HuH-7.5 (cell line): ENCODE results near the gene PLAU.

Source experiments
- DNase-seq: peaks from one replicate; pipeline ENCODE4 v3.0.0; 2011; ENCODE audit warnings: low spot score

PLAU gene

DNA sequence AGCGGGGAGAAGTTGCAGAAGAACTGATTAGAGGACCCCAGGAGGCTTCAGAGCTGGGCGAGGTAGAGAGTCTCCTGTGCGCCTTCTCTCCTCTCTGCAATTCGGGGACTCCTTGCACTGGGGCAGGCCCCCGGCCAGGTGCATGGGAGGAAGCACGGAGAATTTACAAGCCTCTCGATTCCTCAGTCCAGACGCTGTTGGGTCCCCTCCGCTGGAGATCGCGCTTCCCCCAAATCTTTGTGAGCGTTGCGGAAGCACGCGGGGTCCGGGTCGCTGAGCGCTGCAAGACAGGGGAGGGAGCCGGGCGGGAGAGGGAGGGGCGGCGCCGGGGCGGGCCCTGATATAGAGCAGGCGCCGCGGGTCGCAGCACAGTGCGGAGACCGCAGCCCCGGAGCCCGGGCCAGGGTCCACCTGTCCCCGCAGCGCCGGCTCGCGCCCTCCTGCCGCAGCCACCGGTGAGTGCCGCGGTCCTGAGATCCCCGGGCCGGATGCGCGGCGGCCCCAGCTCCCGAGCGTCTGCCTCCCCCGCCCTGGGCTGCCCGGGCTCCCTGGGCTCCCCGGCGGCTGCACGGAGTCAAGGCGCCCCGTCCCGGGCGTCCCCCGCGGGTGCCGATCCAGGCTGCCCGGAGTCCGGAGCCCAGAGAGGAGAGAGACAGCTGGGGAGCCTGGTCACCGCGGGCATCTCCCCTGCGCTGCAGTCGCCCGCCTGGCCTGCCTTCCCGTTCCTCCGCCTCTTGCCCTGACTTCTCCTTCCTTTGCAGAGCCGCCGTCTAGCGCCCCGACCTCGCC lies at the start of gene PLAU:
Gene PLAU (plus strand): TSS at position 369 of the 789 bp plus-strand sequence. CDS start 424 bp downstream, outside the sequence.
- DNase-seq, result no peak

DNA sequence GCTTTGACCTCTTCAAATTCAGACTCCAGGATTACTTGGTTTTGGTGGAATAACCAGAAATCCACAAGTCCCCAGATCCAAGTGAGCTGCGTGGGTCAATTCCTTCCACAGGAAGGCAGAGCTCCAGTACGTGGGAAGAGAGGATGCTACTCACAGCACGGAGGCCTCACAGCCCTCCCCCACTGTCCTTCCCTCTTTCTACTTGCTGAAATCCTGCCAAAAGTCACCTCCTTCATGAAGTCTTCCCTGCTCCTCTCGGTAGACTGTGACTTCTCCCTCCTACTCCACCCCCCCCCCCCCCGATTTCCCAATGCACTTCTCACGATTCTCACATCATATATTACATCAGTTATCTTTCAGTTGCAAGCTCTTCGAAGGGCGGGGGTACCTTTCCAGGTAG lies 48.9 kb upstream of the PLAU start:
- no peak for DNase-seq

DNA sequence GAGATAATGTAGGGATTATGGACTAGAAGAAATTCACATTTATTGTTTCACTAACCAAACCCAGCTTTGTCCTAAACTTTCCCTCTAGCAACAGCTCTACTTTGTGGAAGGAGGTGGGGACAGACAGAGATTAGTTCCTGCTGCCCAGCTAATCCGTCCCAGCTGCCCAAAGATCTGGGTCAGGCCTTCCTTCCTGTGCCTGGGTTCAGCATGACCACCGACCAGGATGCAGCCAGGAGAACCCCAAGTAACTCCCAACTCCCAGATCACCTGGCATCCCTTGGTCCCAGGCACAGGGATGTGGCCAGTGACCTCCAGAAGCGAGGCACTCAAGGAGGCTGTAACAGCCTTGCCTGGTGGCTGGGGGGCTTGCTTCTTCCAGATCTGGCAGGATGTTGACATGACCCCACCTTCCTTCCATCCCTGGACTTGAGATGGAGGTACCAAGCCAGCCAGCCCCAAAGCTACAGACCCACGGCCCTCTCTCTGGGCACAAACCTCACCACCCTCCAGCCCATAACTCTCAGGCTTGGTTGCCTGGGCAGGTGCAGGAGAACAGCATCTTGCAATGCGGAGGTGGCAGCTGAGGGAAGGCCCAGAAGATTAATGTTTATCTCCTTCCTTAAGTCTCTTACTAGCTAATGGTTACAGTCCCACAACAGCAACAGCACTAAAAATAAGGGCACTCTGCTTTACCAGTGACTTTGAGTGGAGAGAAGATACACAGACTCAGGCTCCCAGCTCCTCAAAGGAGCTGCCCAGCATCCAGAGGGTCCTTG lies 47.7 kb upstream of the PLAU start:
- DNase-seq, result no peak

DNA sequence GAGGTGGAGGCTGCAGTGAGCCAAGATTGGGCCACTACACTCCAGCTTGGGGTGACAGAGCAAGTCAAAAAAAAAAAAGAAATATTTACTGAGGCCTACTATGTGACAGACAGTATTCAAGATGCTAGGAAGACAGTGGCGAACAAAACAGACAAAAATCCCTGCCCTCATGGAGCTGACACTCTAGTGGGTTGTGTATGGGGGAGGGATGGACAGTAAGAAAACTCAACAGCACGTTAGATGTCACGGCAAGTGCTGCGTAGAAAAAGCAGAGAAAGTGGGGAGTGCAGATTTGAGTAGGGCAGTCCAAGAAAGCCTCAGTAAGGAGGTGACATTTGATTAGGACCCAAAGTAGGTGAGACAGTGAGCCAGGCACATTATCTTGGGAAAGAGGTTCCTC lies 46.7 kb upstream of the PLAU start:
- no peak for DNase-seq

DNA sequence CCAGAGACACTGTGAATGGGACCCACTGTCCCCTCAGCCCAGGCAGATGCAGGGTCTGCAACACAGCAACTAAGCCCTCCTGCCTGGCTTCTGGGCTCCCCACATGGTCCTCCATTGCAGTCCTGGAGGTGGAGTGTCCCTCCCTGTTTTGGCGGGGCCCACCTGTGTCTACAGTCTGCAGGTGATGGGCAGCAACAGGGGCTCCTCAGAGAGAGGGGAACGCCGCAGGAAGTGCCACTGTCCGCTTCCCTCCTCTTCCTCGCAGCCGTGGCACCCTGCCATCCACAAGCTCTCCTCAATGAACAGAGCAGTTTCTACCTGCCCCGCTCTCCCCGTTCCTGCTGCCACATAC lies 45.8 kb upstream of the PLAU start:
- no peak for DNase-seq

DNA sequence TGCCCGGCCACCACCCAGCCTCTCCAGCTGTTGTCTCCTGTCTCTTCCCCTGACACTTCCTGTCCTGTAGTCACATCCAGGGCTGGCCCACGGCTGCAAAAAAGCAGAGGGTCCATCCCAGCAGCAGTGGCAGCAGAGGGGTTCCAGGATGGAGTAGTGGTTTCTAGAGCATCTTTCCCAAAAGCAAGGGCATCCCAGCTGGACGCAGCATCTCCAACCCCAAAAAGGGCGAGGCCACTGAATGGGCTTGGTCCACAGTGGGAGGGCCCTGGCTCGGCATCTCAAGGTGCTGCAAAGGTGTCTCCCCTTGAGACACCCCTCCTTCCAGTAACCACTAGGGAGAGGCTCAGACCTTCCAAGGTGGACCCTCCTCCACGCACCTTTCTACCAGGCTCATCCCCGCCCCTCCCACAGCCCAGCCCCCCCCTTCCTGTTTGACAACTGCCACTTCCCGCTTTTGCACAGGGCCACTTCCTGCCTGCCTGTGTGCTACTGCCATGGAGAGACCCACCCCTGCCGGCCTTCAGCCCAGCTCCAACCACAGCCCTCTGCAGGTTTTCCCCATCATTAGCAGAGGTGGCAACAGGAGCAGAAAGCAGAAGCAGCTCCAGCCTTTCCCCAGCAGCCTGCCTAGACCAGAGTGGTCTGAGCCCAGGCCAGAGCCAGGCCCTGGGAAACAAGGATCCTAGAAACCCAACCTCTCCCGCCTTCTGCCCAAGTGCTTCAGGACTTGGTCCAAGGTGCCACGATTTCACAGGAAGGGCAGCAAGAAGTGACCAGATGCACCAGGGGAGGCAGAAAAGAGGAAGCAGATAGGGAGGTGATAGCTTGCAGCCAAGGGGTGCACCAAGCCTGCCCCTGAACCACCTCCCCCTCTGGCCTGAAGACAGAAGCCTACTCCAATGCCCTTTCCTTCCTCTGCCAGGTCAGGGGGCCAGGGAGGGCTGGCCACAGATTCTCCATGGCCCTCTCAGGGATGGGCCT lies 45.2 kb upstream of the PLAU start:
- no peak for DNase-seq

DNA sequence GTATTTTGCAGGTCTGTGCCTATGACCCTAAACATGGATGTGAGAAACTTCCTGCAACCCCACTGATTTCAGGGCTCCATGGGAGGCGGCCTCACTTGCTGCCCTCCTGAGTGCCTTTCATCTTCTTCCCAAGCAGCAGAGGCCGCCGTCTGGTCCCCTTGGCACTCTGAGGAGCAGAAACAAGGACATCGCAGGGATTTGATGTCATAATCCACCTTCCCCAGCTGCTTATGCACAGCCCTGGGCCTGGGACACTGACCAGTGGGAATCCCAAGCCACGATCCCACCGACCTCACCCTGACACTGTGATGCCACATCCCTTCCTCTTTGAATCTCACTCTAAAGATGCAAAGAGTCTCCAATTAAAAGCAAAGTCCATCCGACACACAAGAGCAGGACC lies 44.3 kb upstream of the PLAU start:
- DNase-seq, result no peak

DNA sequence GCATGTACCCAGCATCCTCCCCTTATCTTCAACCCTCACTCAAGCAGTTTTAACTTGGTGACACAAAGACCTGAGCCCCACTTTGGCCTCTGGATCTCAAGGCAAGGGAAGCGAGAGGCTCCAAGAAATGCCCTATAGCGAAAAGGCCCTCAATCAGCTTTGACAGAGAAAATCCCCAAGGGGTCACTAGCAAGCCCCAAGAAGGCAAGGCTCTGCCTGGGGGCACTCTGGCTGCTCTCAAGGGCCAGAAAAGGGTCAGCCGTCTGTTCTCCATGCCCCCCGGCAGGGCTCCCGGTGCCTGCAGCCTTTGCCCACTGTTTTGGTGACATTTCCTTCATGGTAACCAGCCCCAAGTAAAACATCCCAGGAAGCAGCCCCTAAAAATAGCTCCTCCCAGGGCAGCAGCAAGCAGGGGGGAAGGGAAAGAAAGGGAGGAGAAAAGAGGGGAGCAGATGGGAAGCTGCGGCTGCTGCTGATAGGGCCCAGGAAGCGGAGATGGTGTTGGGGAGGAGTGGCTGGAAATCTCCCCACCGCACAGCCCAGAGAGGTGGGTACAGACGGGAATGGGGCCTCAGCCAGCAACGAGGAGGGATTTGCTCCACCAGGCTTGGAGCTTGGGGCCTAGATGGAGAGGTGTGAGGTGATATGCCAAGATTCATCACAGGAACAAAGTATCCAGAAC lies 43.7 kb upstream of the PLAU start:
- no peak for DNase-seq

DNA sequence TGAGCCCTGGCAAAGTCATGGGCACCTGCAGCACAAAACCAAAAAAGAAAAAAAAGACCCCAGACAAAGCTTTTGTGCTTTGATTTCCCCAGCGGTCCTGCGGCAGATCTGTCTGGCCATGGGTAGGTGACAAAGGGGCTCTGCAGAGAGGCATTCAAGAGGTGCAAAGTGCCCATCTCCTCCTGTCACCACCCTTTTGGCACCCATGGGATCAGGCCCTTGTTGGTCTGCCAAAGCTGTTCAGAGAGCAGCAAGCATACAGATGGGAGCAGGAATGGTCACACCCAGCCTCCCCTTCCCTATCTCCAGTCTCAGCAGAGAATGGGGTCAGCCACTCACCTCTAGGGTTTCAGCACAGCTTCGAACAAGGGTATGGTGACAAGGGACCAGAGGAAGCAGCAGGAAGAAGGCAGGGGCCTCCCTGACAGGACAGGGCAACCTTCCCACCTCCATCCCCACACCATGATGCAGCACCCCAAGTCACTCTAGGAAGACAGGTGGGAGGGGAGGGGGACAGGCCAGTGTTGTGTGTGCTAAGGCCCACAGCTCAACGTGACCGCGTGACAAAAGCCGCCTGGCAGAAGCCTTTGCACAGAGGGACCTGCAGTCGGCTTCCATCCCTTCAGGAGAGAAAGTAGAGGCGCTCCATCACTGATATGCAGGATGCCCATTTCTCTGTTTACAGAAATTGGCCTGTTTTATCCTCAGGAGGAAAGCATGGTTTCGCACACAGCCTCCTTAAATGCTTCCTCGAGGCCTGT lies 42.9 kb upstream of the PLAU start:
- DNase-seq, result no peak

DNA sequence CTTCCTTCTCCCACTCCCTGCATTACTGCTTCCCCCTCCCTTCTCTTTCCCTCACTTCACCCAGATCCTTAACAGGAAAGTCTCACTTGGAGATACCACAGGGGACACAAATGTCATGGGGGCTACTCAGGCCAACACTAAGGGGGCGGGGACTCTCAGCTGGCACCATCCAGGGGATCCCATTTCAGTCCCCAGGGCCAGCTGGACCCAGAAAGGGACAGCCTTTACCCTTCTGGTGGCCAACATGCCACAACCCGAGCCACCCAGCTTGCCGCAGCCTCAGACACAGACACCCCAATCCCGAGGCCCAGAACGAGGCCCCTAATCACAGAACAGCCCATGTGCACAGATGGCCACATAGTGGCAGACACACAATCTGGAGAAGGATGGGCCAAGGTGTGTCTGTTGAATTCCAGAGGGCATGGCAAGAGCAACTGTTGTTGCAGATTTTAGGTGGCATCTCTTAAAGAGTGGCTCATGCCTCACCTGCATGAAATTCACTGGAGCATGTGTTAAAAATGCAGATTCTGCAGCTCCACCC lies 42.2 kb upstream of the PLAU start:
- no peak for DNase-seq

DNA sequence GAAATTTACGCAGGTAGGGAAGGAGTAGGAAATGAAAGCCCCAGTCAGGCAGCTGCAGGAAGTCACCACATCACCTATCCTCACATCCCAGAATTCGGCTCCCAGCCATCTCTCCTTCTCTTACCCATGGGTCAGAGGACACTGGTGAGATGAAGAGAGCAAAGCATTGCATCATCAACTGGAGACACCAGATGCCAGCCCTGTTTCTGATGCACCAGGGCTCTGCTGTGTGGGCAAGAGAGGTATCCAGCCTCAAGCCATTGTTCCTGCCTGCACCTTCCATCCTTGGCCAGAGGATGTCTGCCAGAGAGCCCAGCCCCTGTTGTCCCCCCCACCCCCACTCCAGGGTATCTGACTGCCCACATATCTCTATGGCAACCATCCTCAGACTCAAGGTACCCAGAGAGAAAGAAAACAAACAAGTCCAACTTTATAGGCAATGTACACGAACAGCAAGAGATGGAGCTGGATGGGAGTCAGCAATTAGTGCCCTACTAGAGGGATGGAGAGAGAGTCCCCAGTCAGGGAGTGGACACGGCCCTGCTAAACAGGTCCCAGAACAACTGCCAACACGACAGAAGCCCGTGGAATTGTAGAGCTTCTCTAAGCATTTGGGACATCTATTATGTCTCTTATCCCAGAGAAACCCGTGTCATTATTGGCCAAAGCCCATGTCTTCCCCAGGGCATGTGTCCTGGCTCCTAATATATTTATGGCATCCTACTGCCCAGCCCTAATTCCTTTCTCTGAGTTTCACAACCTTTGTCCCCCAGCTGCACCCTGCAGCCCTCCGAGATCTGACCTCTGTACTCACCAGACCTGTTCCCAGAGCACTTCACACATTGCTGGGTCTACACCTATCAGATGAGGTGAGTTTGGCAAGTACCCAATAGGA lies 39.4 kb upstream of the PLAU start:
- DNase-seq, result peak; percentile 61

DNA sequence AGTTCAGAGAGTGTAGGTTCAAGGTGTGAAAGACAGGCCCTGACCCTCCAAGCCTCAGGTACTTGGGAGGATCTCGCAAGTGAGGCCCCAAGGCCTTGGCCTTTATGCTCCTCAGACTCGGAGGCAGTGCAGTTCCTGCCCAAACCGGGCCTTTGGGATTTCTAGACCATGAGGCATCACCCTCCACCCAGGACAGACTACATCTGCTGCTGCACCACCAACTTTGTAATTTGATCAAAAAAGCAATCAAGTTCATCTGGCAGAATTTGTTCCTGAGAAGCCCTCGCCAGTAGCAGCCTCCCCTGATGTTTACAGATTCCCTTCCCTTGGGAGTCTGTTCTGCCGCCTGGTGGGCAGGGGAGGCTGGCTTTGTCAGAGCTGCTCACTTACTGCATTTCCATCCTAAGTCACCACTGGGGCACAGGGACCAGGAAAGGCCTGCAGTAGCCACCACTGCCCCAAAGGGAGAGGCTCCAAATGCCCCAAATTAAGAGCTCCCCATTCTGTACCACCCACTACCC lies 38.7 kb upstream of the PLAU start:
- DNase-seq, result peak; percentile 46

DNA sequence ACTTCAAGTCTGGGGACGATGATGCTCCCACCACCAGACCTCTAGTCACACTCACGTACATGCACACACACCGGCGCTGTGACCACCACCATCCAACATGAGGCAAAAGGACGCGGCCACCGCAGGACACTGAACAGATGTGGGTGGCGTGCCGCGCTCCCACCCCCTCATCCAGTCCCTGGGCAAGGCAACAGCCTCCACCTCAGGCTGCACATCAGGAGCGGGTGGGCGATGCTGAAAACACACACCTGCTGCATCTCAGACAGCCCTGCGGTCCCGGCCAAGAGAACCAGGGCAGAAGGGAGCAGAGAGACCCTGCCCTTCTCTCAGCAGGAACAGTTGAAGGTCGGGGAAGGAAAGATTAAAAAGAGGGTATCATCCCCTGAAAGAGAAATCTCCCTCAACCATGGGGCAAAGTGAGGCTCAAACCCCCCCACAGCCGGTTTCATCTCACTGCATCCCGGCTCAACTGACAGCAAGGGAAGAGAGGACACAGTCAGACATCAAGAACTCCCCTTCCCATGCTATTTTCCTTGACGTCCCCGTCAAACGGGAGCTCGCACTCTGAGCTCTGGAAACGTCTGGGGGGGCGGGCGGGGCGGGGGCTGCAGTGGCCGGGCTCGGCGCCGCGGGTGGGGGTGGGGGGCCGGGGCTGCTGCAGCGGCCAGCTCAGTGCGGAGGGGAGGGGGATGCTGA lies 37.6 kb upstream of the PLAU start:
- no peak for DNase-seq

DNA sequence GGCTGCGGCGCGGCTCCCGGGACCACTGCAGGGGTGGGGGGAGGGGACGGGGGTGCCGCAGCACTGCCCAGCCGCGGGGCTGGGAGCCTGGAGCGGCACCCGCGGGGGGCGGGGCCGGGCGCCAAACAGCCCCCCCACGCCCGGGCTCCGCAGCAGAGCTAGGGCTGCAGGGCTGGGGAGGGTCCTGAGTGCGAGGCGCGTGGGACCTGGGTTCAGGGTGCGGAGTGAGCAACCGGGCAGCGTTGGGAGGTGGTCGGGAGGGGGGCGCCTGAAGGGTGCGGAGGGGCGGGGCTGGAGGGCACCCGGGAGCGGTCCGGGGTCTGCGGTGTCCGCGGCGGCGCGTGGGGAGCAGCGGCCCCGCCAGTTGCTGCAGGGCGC lies 37.1 kb upstream of the PLAU start:
- no peak for DNase-seq

DNA sequence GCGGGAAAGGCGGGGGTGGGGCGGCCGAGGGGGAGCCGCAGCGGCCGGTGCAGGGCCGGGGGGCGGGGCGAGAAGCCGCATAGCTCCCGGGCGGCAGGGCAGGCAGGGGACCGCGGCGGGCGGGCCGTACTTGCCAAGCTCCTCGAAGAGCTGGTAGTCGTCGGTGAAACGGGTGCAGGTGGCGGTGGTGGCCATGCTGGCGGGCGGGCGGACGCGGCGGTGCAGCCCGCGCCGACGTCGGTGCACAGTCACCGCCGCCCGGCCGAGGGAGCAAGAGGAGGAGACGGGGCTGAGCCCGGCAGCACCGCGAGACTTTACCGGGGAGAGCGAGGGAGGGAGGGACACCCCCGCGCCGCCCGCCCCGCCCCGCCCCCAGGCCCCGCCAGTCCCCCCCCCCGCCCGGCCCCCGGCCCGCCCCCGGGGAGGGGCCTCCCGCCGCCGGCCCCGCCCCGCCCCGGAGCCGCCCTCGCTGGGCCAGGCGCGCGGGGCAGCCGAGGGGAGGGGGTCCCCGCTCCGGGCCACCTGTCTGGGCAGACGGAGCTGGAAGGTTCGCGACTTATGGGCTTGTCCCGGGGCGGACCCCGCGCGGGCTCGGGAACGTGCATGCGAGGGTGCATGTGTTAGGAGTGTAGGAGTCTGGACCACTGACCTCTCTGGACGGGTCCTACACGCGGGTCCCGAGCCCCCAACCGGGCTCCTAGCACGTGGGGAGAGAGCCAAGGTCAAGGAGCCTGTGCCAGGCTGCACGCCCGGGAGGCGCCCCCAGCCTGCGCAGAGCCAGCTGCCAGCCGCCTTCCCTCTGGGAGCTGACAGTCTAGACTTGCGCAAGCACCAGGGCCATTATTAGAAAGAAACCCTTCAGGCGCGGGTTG lies 36.4 kb upstream of the PLAU start, which contains the start of gene CAMK2G:
Gene CAMK2G (minus strand): TSS at position 289 of the 872 bp plus-strand sequence. CDS start 94 bp downstream, at position 195.
- peak; percentile 86 for DNase-seq

DNA sequence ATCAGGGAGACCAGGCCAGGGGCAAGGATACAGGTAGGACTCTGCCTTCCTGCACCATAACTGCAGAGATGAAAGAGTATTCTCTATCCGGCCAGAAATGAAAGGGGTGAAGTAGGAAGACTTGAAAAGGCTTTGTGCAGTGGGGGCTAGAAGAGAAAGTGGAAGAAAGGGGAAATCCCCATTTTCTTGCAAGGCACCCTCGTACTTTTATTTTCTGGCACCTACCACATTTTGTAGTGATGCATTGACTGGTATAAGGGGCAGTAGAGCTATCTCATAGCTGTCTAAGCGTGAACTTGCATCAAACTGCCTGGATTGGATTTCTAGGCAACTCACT lies 35.8 kb upstream of the PLAU start:
- DNase-seq, result no peak

DNA sequence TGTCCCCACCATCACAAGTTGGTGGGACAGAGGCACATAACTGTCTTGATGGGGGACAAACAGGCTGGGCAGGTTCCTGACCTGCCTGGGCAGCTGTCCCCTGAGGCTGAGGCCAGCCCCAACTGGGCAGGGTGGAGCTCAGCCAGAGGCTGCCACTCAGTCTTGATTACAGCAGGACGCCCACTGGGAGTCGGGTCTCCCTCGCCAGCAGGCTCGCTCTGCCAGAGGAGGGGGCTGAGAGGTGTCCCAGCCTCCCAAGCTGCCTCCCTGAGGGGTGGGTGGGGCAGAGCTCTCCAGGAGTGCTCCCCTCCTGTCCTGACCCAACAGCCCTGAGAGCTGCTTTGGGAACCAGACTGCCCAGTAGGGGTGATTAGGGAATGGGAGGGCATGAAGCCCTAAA lies 34.8 kb upstream of the PLAU start:
- no peak for DNase-seq

DNA sequence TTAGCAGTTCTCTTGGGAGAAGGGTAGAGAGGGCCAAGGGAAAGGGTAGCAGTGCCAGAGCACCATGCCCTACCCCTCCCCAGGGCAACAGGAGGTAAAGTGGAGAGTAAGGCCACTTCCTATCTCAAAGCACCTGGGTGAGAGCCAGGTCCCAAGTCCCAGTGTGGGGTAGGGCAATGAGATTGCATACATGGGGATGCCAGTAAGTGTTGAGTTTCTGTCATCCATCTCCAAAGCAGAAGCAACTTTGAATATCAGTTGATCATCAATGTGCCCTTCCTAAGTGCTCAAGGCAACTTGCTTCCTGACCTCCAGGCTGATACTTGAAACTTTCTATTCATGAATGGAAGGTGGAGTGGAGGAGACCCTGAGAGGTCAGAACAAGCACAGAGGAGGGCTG lies 34.4 kb upstream of the PLAU start:
- DNase-seq, result no peak
